ENCODE results near the gene CEACAM21. TPM values are rescaled to one million over a fixed set of nuclear protein-coding genes. Genes with fewer than 3 reads are reported as not detected.

Gene CEACAM21
- total RNA-seq, 2 experiments from 2014 or later = 40.8 to 56.0 TPM

- TF ChIP-seq CTCF (conservative IDR thresholded peaks at IDR 0.05; ENCODE audit: low read length) = no peak
- no peak for TF ChIP-seq EZH2phosphoT487 (IDR thresholded peaks at IDR 0.05; ENCODE audit: borderline replicate concordance, low read depth, low read length)
- Histone ChIP-seq H3K36me3 (ENCODE audit: insufficient read depth, low read length) (no peaks in the 10 kb centered on the region), H3K4me2 (ENCODE audit: low read length) (no peak overlapping the region), H4K20me1 (ENCODE audit: insufficient read depth, low read length) (no peaks in the 10 kb centered on the region), H2AFZ (ENCODE audit: low read length) (no peak overlapping the region), H3K9me3 (ENCODE audit: low read length) (no peaks in the 10 kb centered on the region), H3K79me2 (ENCODE audit: insufficient read depth, low read depth, low read length) (no peaks in the 10 kb centered on the region), H3K4me3 (ENCODE audit: low read depth, low read length, poor library complexity, severe bottlenecking) (no peak overlapping the region), H3K4me1 (ENCODE audit: insufficient read depth, low read length, poor library complexity, severe bottlenecking) (peaks cover 4% of the 10 kb centered on the region), H3K9me2 (ENCODE audit: insufficient read depth, low read length) (no peaks in the 10 kb centered on the region), H3K27ac (ENCODE audit: low read depth, low read length, poor library complexity, severe bottlenecking) (no peak overlapping the region)
- no TSS peak for BruUV-seq (replicated peaks)
- ChIA-PET POLR2A (interaction anchor here (0.9 kb wide), 1 partner anchor 136 kb away, joined by 4 read pairs; no protein-coding TSS in a partner anchor), CTCF (ENCODE audit: unreplicated experiment) (no interaction called here)
- intact Hi-C loops (cut with micrococcal nuclease; ENCODE audit: unreplicated experiment) = no loop called here
- DNase-seq (ENCODE audit: low spot score) = no peak
Observed at GRCh38 chr19:41591951-41592562, 16.1 kb downstream of the CEACAM21 start.

GRCh38 chr19:41595258-41595889 is 19.4 kb downstream of the CEACAM21 start:
- H3K9me3 ChIP-seq (ENCODE audit: low read length) = no peaks in the 10 kb centered on the region
- peak; percentile 81 for DNase-seq (ENCODE audit: low spot score)
- TF ChIP-seq EZH2phosphoT487 (IDR thresholded peaks at IDR 0.05; ENCODE audit: borderline replicate concordance, low read depth, low read length) (no peak), CTCF (conservative IDR thresholded peaks at IDR 0.05; ENCODE audit: low read length) (peak; percentile 97)
- no peak overlapping the region for H3K4me2 ChIP-seq (ENCODE audit: low read length)
- ChIA-PET CTCF (ENCODE audit: unreplicated experiment) (no interaction called here), POLR2A (interaction anchor here (0.6 kb wide), 2 partner anchors 156 to 214 kb away, joined by 3 read pairs; partner anchors contain the start of gene DMAC2)
- no peaks in the 10 kb centered on the region for H3K79me2 ChIP-seq (ENCODE audit: insufficient read depth, low read depth, low read length)
- no peaks in the 10 kb centered on the region for H3K9me2 ChIP-seq (ENCODE audit: insufficient read depth, low read length)
- H3K27ac ChIP-seq (ENCODE audit: low read depth, low read length, poor library complexity, severe bottlenecking) = no peak overlapping the region
- no peaks in the 10 kb centered on the region for H4K20me1 ChIP-seq (ENCODE audit: insufficient read depth, low read length)
- H3K4me1 ChIP-seq (ENCODE audit: insufficient read depth, low read length, poor library complexity, severe bottlenecking) = peaks cover 10% of the 10 kb centered on the region
- intact Hi-C loops (cut with micrococcal nuclease; ENCODE audit: unreplicated experiment) = no loop called here
- no TSS peak for BruUV-seq (replicated peaks)
- H2AFZ ChIP-seq (ENCODE audit: low read length) = peak overlapping the region; percentile 46; the same call in 1 of the 2 replicates
- H3K36me3 ChIP-seq (ENCODE audit: insufficient read depth, low read length) = no peaks in the 10 kb centered on the region
- no peak overlapping the region for H3K4me3 ChIP-seq (ENCODE audit: low read depth, low read length, poor library complexity, severe bottlenecking)

GRCh38 chr19:41595890-41596280 is 19.9 kb downstream of the CEACAM21 start:
- Histone ChIP-seq H3K9me3 (ENCODE audit: low read length) (no peaks in the 10 kb centered on the region), H3K36me3 (ENCODE audit: insufficient read depth, low read length) (no peaks in the 10 kb centered on the region), H4K20me1 (ENCODE audit: insufficient read depth, low read length) (no peaks in the 10 kb centered on the region), H3K27ac (ENCODE audit: low read depth, low read length, poor library complexity, severe bottlenecking) (no peak overlapping the region), H3K4me2 (ENCODE audit: low read length) (no peak overlapping the region), H3K79me2 (ENCODE audit: insufficient read depth, low read depth, low read length) (no peaks in the 10 kb centered on the region), H2AFZ (ENCODE audit: low read length) (no peak overlapping the region), H3K4me3 (ENCODE audit: low read depth, low read length, poor library complexity, severe bottlenecking) (no peak overlapping the region), H3K9me2 (ENCODE audit: insufficient read depth, low read length) (no peaks in the 10 kb centered on the region), H3K4me1 (ENCODE audit: insufficient read depth, low read length, poor library complexity, severe bottlenecking) (peaks cover 10% of the 10 kb centered on the region)
- DNase-seq (ENCODE audit: low spot score) = no peak
- intact Hi-C loops (cut with micrococcal nuclease; ENCODE audit: unreplicated experiment) = loop anchor here (2.0 kb wide), 1 partner anchor 79 kb away; no protein-coding TSS in a partner anchor
- no TSS peak for BruUV-seq (replicated peaks)
- POLR2A ChIA-PET = interaction anchor here (0.6 kb wide), 1 partner anchor 156 kb away, joined by 3 read pairs; the partner anchor contains the start of gene DMAC2
- CTCF ChIA-PET (ENCODE audit: unreplicated experiment) = no interaction called here
- TF ChIP-seq CTCF (conservative IDR thresholded peaks at IDR 0.05; ENCODE audit: low read length) (no peak), EZH2phosphoT487 (IDR thresholded peaks at IDR 0.05; ENCODE audit: borderline replicate concordance, low read depth, low read length) (no peak)

Measured in OCI-LY7 (cell line).